ENCODE measurements around the gene SCTR. TPM values are rescaled to one million over a fixed set of nuclear protein-coding genes. Genes with fewer than 3 reads are reported as not detected.

The SCTR gene
- total and polyA plus RNA-seq, 2 of the 13 experiments (the other 11 are each of a cell fraction or from before 2014, with no cell fraction given) = not detected

- TF ChIP-seq ZNF318 (CRISPR knock-in tag; IDR thresholded peaks at IDR 0.05) (0 out of 2 replicates have a peak, but pooled peaks have one; percentile 44), POLR2AphosphoS5 (IDR thresholded peaks at IDR 0.05; ENCODE audit: low read depth, low read length) (peak; percentile 31; the same call in 1 of the 2 replicates), ZNF790 (CRISPR knock-in tag; IDR thresholded peaks at IDR 0.05; ENCODE audit: borderline replicate concordance) (0 out of 2 replicates have a peak, but pooled peaks have one; percentile 1), ZMAT3 (CRISPR knock-in tag; conservative IDR thresholded peaks at IDR 0.05) (0 out of 2 replicates have a peak, but pooled peaks have one; percentile 47), ZNF510 (CRISPR knock-in tag; IDR thresholded peaks at IDR 0.05; ENCODE audit: low read depth) (0 out of 2 replicates have a peak, but pooled peaks have one; percentile 65), MIER3 (CRISPR knock-in tag; IDR thresholded peaks at IDR 0.05; ENCODE audit: borderline replicate concordance) (0 out of 2 replicates have a peak, but pooled peaks have one; percentile 1), ERF (CRISPR knock-in tag; IDR thresholded peaks at IDR 0.05) (0 out of 2 replicates have a peak, but pooled peaks have one; percentile 1), ZNF430 (CRISPR knock-in tag; IDR thresholded peaks at IDR 0.05) (0 out of 2 replicates have a peak, but pooled peaks have one; percentile 2), NONO (IDR thresholded peaks at IDR 0.05) (no peak), NONO (CRISPR knock-in tag; conservative IDR thresholded peaks at IDR 0.05) (peak; percentile 45; the same call in 1 of the 2 replicates), MZF1 (CRISPR knock-in tag; IDR thresholded peaks at IDR 0.05; ENCODE audit: borderline replicate concordance) (no peak), FOXC1 (CRISPR knock-in tag; IDR thresholded peaks at IDR 0.05; ENCODE audit: borderline replicate concordance) (0 out of 2 replicates have a peak, but pooled peaks have one; percentile 9), KDM4B (CRISPR knock-in tag; IDR thresholded peaks at IDR 0.05) (no peak), ZNF230 (CRISPR knock-in tag; IDR thresholded peaks at IDR 0.05) (0 out of 2 replicates have a peak, but pooled peaks have one; percentile 55), ZNF782 (CRISPR knock-in tag; IDR thresholded peaks at IDR 0.05; ENCODE audit: borderline replicate concordance) (0 out of 2 replicates have a peak, but pooled peaks have one; percentile 37), PAWR (CRISPR knock-in tag; IDR thresholded peaks at IDR 0.05; ENCODE audit: borderline replicate concordance) (0 out of 2 replicates have a peak, but pooled peaks have one; percentile 45), MEIS1 (CRISPR knock-in tag; IDR thresholded peaks at IDR 0.05; ENCODE audit: borderline replicate concordance) (peak; percentile 77; the same call in 1 of the 2 replicates)
- TF ChIP-seq, protein P1, sequence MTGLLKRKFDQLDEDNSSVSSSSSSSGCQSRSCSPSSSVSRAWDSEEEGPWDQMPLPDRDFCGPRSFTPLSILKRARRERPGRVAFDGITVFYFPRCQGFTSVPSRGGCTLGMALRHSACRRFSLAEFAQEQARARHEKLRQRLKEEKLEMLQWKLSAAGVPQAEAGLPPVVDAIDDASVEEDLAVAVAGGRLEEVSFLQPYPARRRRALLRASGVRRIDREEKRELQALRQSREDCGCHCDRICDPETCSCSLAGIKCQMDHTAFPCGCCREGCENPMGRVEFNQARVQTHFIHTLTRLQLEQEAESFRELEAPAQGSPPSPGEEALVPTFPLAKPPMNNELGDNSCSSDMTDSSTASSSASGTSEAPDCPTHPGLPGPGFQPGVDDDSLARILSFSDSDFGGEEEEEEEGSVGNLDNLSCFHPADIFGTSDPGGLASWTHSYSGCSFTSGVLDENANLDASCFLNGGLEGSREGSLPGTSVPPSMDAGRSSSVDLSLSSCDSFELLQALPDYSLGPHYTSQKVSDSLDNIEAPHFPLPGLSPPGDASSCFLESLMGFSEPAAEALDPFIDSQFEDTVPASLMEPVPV (CRISPR knock-in tag; IDR thresholded peaks at IDR 0.05) = no peak
- TF ChIP-seq, protein P2, sequence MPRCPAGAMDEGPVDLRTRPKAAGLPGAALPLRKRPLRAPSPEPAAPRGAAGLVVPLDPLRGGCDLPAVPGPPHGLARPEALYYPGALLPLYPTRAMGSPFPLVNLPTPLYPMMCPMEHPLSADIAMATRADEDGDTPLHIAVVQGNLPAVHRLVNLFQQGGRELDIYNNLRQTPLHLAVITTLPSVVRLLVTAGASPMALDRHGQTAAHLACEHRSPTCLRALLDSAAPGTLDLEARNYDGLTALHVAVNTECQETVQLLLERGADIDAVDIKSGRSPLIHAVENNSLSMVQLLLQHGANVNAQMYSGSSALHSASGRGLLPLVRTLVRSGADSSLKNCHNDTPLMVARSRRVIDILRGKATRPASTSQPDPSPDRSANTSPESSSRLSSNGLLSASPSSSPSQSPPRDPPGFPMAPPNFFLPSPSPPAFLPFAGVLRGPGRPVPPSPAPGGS (CRISPR knock-in tag; IDR thresholded peaks at IDR 0.05) = 0 out of 2 replicates have a peak, but pooled peaks have one; percentile 3
These were observed 83.8 kb downstream of the SCTR start (continued) for GRCh38 chr2:119440501-119440870.
